ENCODE data around the gene COMMD10. TPM values are rescaled to one million over a fixed set of nuclear protein-coding genes. Genes with fewer than 3 reads are reported as not detected.

The COMMD10 gene
- total RNA-seq, 1 donor from 2014 or later = 30.3 TPM

GRCh38 chr5:116144991-116145390, 60.2 kb downstream of the COMMD10 start:
- FAIRE-seq = no peak

GRCh38 chr5:116145416-116145815, 60.6 kb downstream of the COMMD10 start:
- no peak overlapping the region for H3K4me3 ChIP-seq (ENCODE audit: low read depth, low read length)
- no peak for TF ChIP-seq CTCF (IDR thresholded peaks at IDR 0.05; ENCODE audit: insufficient read depth, low read length, severe bottlenecking)
- no peaks in the 10 kb centered on the region for H3K27me3 ChIP-seq (ENCODE audit: control insufficient read depth, insufficient read depth, low read length)
- H3K36me3 ChIP-seq (ENCODE audit: control insufficient read depth, insufficient read depth, low read length) = no peaks in the 10 kb centered on the region
- DNase-seq (ENCODE audit: low read depth) = no peak
- peak; percentile 55 for FAIRE-seq

More at GRCh38 chr5:116144991-116145390, 60.2 kb downstream of the COMMD10 start:
- Histone ChIP-seq H3K36me3 (ENCODE audit: control insufficient read depth, insufficient read depth, low read length) (no peaks in the 10 kb centered on the region), H3K4me3 (ENCODE audit: low read depth, low read length) (no peak overlapping the region), H3K27me3 (ENCODE audit: control insufficient read depth, insufficient read depth, low read length) (no peaks in the 10 kb centered on the region)
- no peak for DNase-seq (ENCODE audit: low read depth)
- TF ChIP-seq CTCF (IDR thresholded peaks at IDR 0.05; ENCODE audit: insufficient read depth, low read length, severe bottlenecking) = no peak

- FAIRE-seq = no peak
- DNase-seq (ENCODE audit: low read depth) = no peak
These were observed 67.3 kb downstream of the COMMD10 start for GRCh38 chr5:116152169-116152568.

GRCh38 chr5:116153687-116154174, 68.9 kb downstream of the COMMD10 start:
- DNase-seq (ENCODE audit: low read depth) (no peak), FAIRE-seq (no peak)
- H3K4me3 ChIP-seq (ENCODE audit: low read depth, low read length) = no peak overlapping the region
- TF ChIP-seq CTCF (IDR thresholded peaks at IDR 0.05; ENCODE audit: insufficient read depth, low read length, severe bottlenecking) = no peak
- H3K36me3 ChIP-seq (ENCODE audit: control insufficient read depth, insufficient read depth, low read length) = no peaks in the 10 kb centered on the region
- H3K27me3 ChIP-seq (ENCODE audit: control insufficient read depth, insufficient read depth, low read length) = no peaks in the 10 kb centered on the region

More at GRCh38 chr5:116152169-116152568, 67.3 kb downstream of the COMMD10 start:
- no peaks in the 10 kb centered on the region for H3K27me3 ChIP-seq (ENCODE audit: control insufficient read depth, insufficient read depth, low read length)
- H3K4me3 ChIP-seq (ENCODE audit: low read depth, low read length) = no peak overlapping the region
- H3K36me3 ChIP-seq (ENCODE audit: control insufficient read depth, insufficient read depth, low read length) = no peaks in the 10 kb centered on the region
- no peak for TF ChIP-seq CTCF (IDR thresholded peaks at IDR 0.05; ENCODE audit: insufficient read depth, low read length, severe bottlenecking)

GRCh38 chr5:116154252-116154651, 69.4 kb downstream of the COMMD10 start:
- Histone ChIP-seq H3K27me3 (ENCODE audit: control insufficient read depth, insufficient read depth, low read length) (no peaks in the 10 kb centered on the region), H3K36me3 (ENCODE audit: control insufficient read depth, insufficient read depth, low read length) (no peaks in the 10 kb centered on the region), H3K4me3 (ENCODE audit: low read depth, low read length) (no peak overlapping the region)
- FAIRE-seq (no peak), DNase-seq (ENCODE audit: low read depth) (no peak)
- no peak for TF ChIP-seq CTCF (IDR thresholded peaks at IDR 0.05; ENCODE audit: insufficient read depth, low read length, severe bottlenecking)

- Histone ChIP-seq H3K36me3 (ENCODE audit: control insufficient read depth, insufficient read depth, low read length) (no peaks in the 10 kb centered on the region), H3K27me3 (ENCODE audit: control insufficient read depth, insufficient read depth, low read length) (no peaks in the 10 kb centered on the region), H3K4me3 (ENCODE audit: low read depth, low read length) (no peak overlapping the region)
- FAIRE-seq = no peak
- TF ChIP-seq CTCF (IDR thresholded peaks at IDR 0.05; ENCODE audit: insufficient read depth, low read length, severe bottlenecking) = no peak
- DNase-seq (ENCODE audit: low read depth) = no peak
These were observed 70.1 kb downstream of the COMMD10 start for GRCh38 chr5:116154931-116155330.
